HG03442 (cell line): Measurements from ENCODE around the gene C2CD5.
A peak's percentile ranks its signal among the peaks of the same experiment; 100 is the strongest.
"Not testable (repeated sequence)": the region's sequence is repeated elsewhere in the genome, so short reads cannot be mapped to it uniquely, and the experiment has no call there.

Experiments used
- ATAC-seq: cut with Tn5 transposase; IDR thresholded peaks from one replicate; pipeline ENCODE4 v1.9.1; 2021; ENCODE audit warnings: mild to moderate bottlenecking, moderate library complexity; ENCODE audit not compliant: unreplicated experiment

C2CD5 gene

DNA sequence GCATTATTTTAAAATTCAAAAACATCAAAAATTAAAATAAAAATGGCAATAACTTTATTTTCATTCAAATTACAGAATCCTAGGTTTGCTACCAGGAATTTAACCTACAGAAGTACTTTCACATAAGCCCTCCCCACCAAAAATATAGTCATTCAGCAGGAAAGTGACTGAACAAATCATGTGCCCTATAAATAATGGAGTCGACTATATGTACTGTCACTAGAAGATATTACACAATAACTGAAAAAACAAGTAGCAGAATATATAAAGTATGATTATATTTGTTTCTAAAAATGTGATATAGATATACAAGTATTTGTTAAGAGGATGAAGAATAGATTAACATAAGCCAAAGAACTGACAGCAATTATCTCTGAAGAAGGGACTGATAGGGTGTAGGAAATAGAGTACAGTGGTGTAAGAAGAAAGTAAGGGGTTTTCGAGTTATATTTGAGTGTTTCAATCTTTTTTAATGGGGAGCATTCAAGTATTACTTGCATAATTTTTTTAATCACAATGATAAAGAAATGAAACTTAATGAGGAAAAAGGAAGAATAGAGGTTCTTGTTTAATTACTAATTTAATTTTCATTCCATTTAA lies 7.9 kb downstream of the C2CD5 start:
- ATAC-seq: no peak

- ATAC-seq: no peak
These were observed 8.9 kb downstream of the C2CD5 start for GRCh38 chr12:22535478-22535877.

DNA sequence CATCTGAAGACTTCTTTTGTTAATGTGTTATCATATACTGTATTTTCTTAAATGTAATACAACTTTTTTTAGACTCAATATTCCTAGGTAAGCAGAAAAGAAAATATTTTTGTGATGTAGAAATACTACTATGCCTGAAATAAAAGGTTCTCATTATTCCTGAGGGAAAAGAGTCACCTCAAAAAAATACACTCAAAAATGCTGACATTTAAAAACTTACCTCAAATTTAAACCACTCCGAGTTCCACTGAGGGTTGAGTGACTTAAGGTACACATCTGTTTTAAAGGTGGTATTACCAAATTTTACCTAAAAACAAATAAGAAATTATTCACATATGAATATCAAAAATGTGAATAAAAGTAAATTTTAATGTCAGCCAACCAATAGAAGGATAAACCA lies 9.3 kb downstream of the C2CD5 start:
- ATAC-seq: no peak

DNA sequence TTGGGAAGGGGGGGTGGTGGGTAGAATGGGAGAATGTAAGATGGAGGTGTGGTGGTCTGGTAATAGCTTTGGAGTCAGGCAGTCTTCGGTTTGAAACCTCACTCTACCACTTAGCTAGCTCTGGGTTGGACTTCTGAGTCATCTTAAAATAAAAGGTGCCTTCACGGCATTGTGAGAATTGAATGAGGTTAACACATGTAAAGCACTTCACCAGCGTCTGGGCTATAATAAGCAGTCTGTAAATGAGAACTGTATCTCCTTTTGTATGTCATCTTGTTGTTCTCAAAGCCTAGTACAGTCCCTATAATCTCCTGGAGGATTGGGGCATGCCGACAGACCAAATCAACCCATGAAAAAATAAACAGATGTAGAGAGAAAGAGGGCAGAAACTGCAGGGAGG lies 11.2 kb downstream of the C2CD5 start:
- ATAC-seq: peak; percentile 53

GRCh38 chr12:22532317-22532716 lies 12.0 kb downstream of the C2CD5 start:
- no peak for ATAC-seq

- ATAC-seq: no peak
These were observed 13.1 kb downstream of the C2CD5 start for GRCh38 chr12:22531205-22531604.

DNA sequence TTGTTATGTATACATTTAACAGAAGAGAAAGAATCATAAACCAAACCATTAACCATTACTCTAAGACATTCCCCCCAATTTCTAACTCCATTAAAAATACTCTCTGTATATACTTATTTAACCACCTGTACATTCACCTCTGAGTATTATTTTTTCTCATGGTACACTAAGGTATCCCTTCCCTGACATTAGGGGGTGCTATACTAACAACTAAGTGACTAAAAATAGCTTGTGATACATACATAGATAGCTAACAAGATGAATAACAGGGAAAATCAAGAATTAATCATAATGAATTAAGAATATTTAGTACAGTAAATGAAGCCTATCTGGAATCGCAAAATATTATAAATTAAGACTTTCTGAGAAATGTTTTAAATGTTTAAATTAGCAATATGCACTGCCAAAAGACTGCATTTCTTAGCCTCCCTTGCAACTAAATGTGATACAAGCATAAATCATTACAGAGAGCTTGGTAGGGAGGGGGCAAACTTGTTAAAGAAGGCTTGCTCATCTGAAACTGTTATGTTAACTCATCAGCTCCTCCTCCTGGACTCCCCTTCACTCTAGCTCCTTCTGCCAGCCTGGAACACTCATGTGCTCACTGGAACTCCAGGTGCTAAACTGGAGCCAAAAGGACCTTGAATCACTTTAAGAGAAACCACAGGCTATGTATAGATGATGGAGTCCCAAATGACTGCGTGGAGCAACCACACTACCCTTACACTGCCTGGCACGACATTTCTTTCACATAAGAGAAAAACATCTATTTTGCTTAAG lies 14.9 kb downstream of the C2CD5 start:
- peak; percentile 76 for ATAC-seq

DNA sequence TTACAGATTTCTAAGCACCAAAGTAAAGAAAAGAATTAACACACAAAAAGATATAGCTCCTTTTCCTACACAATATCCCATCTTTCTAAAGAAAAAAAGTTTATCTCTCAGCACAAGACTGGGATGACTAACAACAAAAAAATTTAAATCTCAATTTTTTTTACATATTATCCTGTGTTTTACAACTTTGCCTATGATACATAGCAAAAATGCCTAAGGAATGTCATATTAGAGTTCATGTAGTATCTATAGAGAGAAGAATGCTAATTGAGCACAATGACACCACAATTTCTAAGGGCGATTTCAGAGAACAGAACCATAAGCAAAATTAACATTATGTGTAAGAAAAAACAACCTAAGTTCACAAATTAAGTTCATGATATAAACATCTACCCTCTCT lies 16.3 kb downstream of the C2CD5 start:
- no peak for ATAC-seq

DNA sequence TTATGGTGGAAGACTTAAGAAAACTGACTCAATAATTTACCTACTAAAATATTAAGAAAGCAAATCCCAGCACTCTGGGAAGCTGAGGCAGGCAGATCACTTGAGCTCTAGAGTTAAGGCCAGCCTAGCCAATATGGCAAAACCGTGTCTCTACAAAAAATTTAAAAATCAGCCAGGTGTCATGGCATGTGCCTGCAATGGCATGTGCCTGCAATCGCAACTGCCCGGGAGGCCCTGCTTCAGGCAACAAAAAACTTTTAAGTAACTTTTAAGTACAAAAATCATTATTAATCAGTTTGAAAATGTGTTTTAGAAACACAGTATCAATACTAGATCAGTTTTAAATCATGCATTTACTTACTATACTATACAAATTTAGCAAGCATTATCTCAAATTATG lies 17.5 kb downstream of the C2CD5 start:
- ATAC-seq: no peak

DNA sequence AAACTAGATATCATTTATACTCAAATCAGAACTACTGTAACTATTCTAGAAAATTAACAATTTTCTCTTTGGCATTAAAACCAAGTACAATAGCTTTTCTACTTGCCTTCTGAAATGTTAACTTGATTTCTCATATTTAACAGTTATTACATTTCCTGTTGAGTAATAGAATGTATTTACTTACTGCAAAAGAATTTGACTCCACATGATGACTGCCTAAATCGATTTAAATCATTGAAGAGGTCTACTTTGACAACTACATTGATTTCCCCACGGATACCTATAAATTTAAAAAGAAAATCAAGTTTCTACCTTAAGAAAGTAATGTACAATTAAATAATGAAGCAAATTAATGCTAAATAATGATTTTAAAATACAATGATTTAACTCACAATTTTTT lies 18.9 kb downstream of the C2CD5 start:
- ATAC-seq: no peak

DNA sequence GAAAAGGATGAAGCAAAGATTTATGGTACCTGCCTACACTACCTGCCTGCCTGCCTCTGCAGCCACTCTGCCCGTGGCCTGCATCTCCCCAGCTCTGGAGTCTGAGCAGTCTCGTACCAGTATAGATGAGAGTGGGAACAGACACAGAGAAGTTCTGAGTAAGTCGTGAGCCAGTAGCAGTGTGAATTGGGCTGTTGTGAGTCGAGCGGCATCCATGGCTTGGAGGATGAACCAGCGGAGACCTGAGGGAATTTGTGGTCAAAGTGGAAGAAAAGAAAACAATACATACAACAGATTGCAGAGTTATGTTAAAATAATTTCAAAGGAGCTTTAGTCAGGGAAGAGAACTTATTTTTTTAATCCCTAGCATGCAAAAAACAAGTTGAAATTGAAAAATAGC lies 25.3 kb downstream of the C2CD5 start:
- ATAC-seq: no peak

DNA sequence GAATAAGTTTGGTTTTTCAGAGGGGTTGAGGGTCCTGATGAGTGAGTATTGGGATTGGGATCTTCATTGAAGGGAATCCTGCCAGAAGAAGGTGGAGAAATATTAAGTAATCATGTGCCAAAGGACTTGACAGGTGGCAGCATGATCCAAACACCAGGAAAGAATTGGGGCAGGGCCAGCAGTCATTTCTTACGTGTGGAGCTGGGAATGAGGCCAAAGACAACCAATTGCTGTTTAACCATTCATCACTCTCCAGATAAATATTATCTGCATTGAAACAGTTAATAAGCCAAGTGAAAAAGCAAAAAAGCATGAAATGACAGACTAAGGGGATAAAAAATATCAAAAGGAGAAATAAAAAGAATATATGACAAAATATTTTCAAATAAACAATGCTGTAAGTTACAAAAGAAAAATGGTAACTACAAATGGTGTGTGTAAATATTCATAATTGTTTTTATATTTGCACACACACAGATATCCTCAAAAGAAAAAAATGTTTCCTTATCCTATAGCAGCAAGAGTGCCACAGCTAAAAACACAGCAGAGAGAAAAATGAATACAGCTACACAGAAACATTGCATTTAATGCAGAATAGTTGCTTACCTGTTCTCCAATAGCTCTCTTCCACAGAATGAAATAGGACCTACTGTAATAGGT lies 26.2 kb downstream of the C2CD5 start:
- ATAC-seq: no peak

DNA sequence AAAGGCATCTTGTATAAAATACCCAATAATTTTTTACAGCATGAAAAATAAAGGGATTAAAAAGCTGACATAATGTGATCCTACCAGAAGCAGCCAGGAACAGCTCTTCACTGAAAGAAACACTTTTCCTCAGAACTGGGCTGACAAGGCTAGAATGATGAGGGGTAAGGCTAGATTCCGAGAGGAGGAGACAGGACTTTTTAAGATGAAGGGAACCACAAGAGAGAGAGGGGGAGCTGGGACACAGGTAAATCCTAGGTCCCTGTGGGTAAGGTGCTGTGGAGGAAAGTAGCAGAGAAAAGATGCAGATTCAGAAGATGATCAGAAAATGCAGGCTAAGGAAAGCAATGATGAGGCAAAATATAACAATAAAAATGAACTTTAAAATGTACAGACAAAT lies 29.5 kb downstream of the C2CD5 start:
- no peak for ATAC-seq

DNA sequence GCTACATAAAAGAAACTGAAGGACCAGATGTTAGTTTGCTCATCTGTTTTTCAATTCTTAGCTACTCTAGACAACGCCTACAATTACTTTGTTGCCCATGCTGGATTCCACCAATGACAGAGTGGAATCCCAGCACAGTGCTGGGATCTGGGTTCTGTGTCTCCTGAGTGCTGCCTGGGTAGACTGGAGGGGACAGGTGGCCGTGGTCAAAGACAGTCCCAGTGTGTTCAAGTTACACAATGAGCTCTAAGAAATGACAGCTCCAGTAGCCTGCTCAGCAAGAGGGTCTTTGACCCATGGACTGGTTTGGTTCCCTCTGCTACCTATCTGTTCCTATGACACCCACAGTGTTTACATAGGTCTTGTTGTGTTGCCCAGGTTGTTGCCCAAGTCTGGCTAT lies 38.5 kb downstream of the C2CD5 start:
- no peak for ATAC-seq

DNA sequence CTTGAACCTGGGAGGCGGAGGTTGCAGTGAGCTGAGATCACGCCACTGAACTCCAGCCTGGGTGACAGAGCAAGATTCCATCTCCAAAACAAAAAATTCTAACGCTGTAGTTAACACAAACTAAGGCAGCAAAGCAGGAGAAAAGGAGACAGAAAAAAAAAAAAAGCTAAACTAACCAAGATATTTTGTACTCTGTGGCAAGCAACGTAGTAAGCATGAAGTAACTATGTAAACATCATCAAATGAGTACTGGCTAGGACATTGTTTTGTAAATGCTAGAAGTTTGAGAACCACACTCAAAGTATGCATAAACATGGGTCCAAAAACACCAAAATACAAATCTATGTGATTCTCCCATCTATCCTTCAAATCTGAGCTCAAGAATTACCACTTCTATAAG lies 44.2 kb downstream of the C2CD5 start:
- no peak for ATAC-seq

GRCh38 chr12:22499445-22499844 lies 44.9 kb downstream of the C2CD5 start:
- ATAC-seq: no peak

- ATAC-seq: no peak
These were observed 50.0 kb downstream of the C2CD5 start for GRCh38 chr12:22494319-22494718.

DNA sequence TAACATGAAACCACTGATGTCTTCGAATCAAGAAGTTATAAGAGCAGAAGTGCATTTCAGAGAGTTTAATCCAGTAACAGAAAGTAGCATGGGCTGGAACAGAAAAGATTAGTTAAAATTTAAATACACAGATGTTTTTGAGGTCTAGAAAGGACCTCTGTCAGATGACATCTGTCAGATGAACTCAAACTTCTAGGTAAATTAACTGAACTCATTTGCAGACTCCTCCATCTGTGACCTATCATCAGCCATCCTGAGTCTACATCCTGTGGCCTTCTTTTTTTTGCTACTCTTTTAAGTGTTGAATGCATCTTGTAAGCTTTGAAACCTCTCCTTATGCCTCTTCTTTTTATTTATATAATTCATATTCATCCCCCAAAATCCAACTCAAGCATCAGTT lies 53.3 kb downstream of the C2CD5 start:
- ATAC-seq: no peak

DNA sequence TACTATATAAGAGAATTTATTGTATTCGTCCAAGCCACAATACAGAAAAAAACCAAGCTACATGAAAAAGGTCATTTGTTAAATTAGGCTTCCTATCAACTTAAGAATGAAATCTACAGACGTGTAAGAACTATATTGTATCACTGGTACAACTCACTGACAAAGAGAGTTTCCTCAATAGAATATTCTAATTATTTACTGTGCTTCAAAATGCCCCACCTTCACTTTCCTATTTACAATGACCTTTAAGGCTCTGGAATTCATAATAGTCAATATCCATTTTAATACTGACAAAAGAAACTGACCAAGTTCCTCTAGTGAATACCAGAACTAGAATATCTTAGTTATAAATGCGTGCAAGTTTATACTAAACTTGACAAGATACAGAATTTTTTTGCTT lies 55.9 kb downstream of the C2CD5 start:
- ATAC-seq: no peak

- ATAC-seq: not testable (repeated sequence)
These were observed 56.7 kb downstream of the C2CD5 start for GRCh38 chr12:22487683-22488082.

- no peak for ATAC-seq
These were observed 62.7 kb downstream of the C2CD5 start for GRCh38 chr12:22481547-22482104.

- not testable (repeated sequence) for ATAC-seq
These were observed 63.5 kb downstream of the C2CD5 start for GRCh38 chr12:22480814-22481213.
